Stimulated activated naive CD4-positive, alpha-beta T cell (primary cell): ENCODE measurements around the gene IFI27L2.

Experiments
- DNase-seq, 6 experiments: peaks; one replicate each; lab custom pipeline; 2025; lab: John Stamatoyannopoulos, UW

Gene IFI27L2

GRCh38 chr14:94100847-94101246, 28.6 kb downstream of the IFI27L2 start:
- DNase-seq, result no peak

- no peak for DNase-seq
Measured at GRCh38 chr14:94099006-94099405, 30.4 kb downstream of the IFI27L2 start.

DNA sequence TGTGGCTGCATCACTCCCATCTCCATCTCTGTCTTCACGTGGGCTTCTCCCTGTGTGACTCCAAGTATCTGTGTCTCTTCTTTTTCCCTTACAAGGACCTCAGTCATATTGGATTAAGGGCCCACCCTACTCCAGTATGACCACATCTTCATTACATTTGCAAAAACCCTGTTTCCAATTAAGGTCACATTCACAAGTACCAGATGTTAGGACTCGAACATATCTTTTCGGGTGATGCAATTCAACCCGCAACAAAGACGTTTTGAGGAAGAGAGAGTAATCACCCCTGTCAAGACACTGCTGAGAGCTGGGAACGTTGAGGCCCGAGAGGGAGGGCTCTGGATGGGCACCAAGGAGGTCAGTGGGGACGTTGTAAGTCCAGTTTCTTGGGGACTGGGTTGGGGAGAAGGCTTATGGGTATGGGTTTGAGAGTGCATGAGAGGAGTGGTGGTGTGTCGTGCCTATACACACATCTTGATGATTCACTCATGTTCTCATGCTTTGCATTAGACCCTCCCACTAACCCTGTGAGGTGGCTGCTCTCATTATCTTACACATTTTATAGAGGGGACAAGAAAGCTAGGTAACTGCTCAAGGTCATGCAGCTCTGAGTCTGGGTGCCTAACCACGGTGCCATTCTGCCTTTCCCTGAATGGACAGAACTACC, 30.9 kb downstream of the IFI27L2 start:
- no peak for DNase-seq

DNA sequence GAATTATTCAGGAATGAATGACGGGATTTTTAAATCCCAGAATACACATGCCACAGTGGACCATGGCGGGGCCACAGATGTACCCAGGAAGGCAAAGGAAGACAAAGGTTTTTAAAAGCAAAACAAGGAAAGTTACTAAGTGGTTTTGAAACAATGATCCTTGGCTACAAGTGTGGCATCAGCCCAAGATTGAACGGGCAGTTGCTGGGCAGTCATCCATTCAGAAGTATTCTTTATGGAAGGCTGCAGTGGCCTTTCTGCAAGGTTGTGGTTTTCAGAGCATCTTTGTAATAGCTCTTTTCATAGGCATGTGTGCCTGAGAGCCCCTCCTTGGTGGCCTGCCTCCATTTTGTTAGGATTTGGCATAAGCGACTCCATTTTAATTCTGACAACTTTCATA, 32.3 kb downstream of the IFI27L2 start:
- no peak for DNase-seq

GRCh38 chr14:94093418-94093817, 36.0 kb downstream of the IFI27L2 start:
- DNase-seq, result no peak

DNA sequence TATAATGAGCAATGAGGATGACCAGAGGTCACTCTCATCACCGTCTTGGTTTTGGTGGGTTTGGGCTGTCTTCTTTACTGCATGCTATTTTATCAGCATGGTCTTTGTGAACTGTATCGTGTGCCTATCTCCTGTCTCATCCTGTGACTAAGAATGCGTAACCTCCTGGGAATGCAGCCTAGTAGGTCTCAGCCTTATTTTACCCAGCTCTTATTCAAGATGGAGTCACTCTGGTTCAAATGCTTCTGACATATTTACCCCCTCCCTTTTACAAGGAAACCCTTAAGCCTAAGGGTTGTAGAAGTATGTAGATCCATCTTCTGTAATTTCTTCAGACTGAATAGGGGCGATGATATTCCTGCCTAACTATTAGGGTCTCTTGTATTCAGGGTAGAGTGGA, 39.9 kb downstream of the IFI27L2 start:
- DNase-seq, result no peak

- DNase-seq, result no peak
Measured at GRCh38 chr14:94088516-94088915, 40.9 kb downstream of the IFI27L2 start.

- DNase-seq, result no peak
Measured at GRCh38 chr14:94087891-94088290, 41.5 kb downstream of the IFI27L2 start.

DNA sequence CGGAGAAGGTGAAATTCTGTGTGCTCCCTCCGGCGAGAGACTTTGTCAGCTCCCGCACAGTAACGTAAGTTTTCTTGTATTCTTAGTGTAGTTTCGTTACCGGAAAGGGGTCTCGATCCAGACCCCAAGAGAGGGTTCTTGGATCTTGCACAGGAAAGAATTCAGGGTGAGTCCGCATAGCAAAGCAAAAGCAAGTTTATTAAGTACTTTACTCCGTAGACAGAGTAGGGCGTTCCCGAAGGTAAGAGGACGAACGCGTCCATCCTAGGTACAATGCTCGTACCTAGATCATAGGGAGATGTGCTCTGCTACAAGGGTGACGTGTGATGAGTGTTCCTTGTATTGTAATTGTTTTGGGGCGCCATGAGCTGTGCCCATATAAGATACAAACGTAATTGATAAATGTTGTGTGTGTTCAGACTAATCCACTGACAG, 48.0 kb downstream of the IFI27L2 start:
- DNase-seq, result no peak

DNA sequence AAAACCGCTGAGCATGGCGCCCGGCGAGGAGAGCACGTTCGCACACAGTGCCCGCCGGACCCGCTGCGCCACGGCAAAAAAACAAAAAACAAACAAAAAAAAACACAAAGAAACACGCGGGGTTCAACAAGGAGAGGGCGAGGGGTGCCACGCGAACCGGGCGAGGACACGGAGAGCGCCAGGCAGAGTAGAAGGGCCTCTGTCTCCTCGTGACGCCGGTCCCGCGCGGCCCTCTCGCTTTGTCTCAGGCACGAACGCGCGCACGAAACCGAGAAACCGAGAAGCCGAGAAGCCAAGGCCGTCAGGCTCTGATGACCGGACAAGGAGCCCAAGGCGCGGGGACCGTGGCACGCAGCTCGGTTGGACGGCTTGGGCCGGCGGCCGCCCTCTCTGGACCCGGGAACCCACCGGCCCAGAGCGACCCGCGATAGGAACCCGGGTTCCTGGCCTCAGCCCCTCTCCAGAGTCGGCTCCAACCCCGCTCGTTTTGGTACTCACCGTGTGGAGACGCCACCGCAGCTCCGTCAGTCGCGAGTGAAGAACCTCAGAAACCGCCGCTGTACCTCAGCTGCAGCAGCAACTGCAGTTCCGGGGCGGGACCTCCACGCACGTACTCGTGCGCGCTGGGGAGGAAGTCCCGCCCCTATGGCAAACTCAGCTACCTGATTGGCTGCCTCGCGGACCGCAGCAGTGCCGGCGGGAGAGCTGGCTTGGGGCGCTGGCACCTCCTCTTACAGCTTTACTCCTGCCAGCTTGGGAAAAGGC, 48.6 kb downstream of the IFI27L2 start, which contains the start of the genes DDX24 and IFI27L1:
Gene DDX24 (minus strand): TSS at position 582 of the 765 bp plus-strand sequence. CDS start 1,460 bp downstream, outside the sequence.
Gene IFI27L1 (plus strand): TSS at position 690 of the 765 bp plus-strand sequence. CDS start 15,628 bp downstream, outside the sequence.
- DNase-seq, result peak; percentile 91 to 96 (median 94)

DNA sequence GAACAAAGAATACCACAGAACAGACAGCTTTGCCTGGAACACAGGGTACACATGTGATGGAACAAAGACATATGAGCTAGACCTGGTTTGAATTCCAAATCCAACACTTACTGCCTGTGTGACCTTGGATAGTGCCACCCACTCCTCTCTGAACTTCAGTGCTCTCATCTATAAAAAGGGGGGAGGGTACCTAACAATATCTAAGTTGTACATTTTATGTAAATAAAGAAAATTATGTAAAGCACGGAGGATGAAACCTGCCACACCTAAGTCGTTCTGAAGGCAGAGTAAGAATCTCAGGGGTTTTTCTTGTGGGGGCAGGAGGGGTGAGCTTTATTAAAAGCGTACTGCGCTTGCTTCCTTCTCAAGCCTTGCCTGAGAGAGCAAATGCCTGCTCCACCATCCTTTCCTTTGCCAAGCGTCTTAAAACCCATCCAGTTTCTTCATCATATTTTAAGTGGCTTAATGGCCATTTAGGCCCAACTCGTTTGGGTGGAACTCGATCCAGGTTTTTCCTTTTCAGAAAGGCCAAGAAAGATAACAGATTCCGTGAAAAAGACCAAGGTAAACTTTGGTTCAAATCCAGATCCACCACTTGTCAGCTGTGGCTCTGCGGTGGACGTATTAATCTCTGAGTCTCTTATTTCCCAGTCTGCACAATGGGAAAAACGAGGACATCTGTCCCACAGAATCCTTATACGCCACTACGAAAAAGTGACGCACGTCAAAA, 49.3 kb downstream of the IFI27L2 start:
- DNase-seq, result peak in 2 of 6 experiments; percentile 31 to 58

GRCh38 chr14:94077823-94078222, 51.6 kb downstream of the IFI27L2 start:
- DNase-seq, result no peak
